Endodermal cell (in vitro differentiated cells): ENCODE measurements around the gene CFAP46. TPM values are rescaled to one million over a fixed set of nuclear protein-coding genes. Genes with fewer than 3 reads are reported as not detected.

Source experiments
- DNase-seq: peaks from one replicate; pipeline ENCODE4 v3.0.0-alpha.2; 2017
- H3K27ac ChIP-seq: 2 replicates; pipeline ENCODE4 v1.5.1; 2013; ENCODE audit warnings: mild to moderate bottlenecking, low read depth, low read length, moderate library complexity
- H3K27me3 ChIP-seq: 2 replicates; pipeline ENCODE4 v1.6.1; 2013; ENCODE audit warnings: mild to moderate bottlenecking, low read length, moderate library complexity; ENCODE audit not compliant: insufficient read depth, control insufficient read depth, poor library complexity, severe bottlenecking
- H3K36me3 ChIP-seq: 2 replicates; pipeline ENCODE4 v1.7.0; 2013; ENCODE audit warnings: mild to moderate bottlenecking, low read length, moderate library complexity; ENCODE audit not compliant: control insufficient read depth, insufficient read depth
- H3K4me1 ChIP-seq: one replicate; pipeline ENCODE4 v1.7.0; 2013; ENCODE audit warnings: low read length; ENCODE audit not compliant: control insufficient read depth, insufficient read depth
- H3K4me3 ChIP-seq: 2 replicates; pipeline ENCODE4 v1.5.1; 2013; ENCODE audit warnings: mild to moderate bottlenecking, low read length, moderate library complexity
- H3K9ac ChIP-seq: 2 replicates; pipeline ENCODE4 v1.6.1; 2013; ENCODE audit warnings: mild to moderate bottlenecking, low read length, moderate library complexity; ENCODE audit not compliant: poor library complexity, severe bottlenecking; ENCODE audit errors: extremely low read depth
- H3K9me3 ChIP-seq: 2 replicates; pipeline ENCODE4 v1.6.1; 2013; ENCODE audit warnings: mild to moderate bottlenecking, low read length, moderate library complexity; ENCODE audit not compliant: control insufficient read depth
- H3K27ac Mint-ChIP-seq: 2 replicates; pipeline ENCODE4 v1.8.0; 2020; ENCODE audit warnings: mixed read lengths
- H3K27me3 Mint-ChIP-seq: 2 replicates; pipeline ENCODE4 v1.8.0; 2021; ENCODE audit warnings: mild to moderate bottlenecking, mixed read lengths; ENCODE audit not compliant: insufficient read depth
- H3K36me3 Mint-ChIP-seq: 2 replicates; pipeline ENCODE4 v1.8.0; 2020; ENCODE audit warnings: low read depth, mixed read lengths
- H3K4me1 Mint-ChIP-seq: 2 replicates; pipeline ENCODE4 v1.8.0; 2020; ENCODE audit warnings: mixed read lengths
- H3K4me3 Mint-ChIP-seq: 2 replicates; pipeline ENCODE4 v1.8.0; 2020; ENCODE audit warnings: mild to moderate bottlenecking, moderate library complexity, mixed read lengths
- H3K9me3 Mint-ChIP-seq: 2 replicates; pipeline ENCODE4 v1.8.0; 2020; ENCODE audit warnings: mild to moderate bottlenecking, mixed read lengths
- CTCF ChIP-seq: fragments of 200-600 bp; sonication (generic); conservative IDR thresholded peaks from 2 replicates; pipeline ENCODE4 v1.5.0; 2021; ENCODE audit warnings: antibody characterized with exemption, mild to moderate bottlenecking
- WGBS, 2 experiments: methylation state at CpG; one replicate each; pipeline versions ENCODE4 v1.1.5 to v1.1.7; 2013; ENCODE audit warnings: missing lambda C conversion rate in 2 of 2, mixed read lengths in 1 of 2; ENCODE audit not compliant: insufficient coverage in 1 of 2, insufficient read length in 1 of 2; 5-methylcytosine and 5-hydroxymethylcytosine counted together
- total RNA-seq, 2 donors: library from RNA; stranded (reverse); fragmentation: NEBNext Ultra II Directional in 1 of 2; extraction: Animal tissue kit (Norgen Biotek cat#: 25700) in 1 of 2; gene quantifications; 2 replicates in 1 of 2; 3 replicates in 1 of 2; pipeline ENCODE4 v1.2.1, GENCODE V29; 2021

CFAP46 gene
- total RNA-seq, 2 donors from 2014 or later: 9.9 to 10.5 TPM

DNA sequence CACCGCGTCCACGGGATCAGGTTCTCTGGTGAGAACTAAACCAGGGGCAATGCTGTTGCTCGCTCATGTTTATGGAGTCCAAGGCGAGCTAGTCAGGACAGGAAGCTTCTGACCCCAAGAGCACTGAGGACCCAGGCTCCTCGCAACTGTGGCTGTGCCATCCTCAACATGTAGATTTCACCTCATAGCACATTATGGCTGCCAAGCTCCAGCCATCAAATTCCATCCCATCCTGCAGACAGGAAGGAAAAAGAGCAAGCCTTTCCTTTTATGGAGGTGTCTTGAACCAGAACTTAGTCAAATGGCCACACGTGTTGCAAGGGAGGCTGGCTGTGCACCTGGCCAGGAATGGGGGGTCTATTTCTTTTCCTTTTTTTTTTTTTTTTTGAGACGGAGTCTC is 140.3 kb downstream of the CFAP46 start:
- H3K4me3 Mint-ChIP-seq: no peak overlapping the region
- Histone ChIP-seq H3K27ac (no peak overlapping the region), H3K9me3 (no peaks in the 10 kb centered on the region), H3K4me3 (no peak overlapping the region), H3K27me3 (no peaks in the 10 kb centered on the region), H3K4me1 (no peaks in the 10 kb centered on the region), H3K36me3 (no peaks in the 10 kb centered on the region), H3K9ac (no peak overlapping the region)
- 92 to 100% methylated on average over 7 of the region's 8 CpGs for WGBS, 2 experiments
- no peaks in the 10 kb centered on the region for H3K36me3 Mint-ChIP-seq
- peaks cover 13% of the 10 kb centered on the region for H3K9me3 Mint-ChIP-seq
- TF ChIP-seq CTCF: no peak
- no peaks in the 10 kb centered on the region for H3K4me1 Mint-ChIP-seq
- no peaks in the 10 kb centered on the region for H3K27me3 Mint-ChIP-seq
- no peak overlapping the region for H3K27ac Mint-ChIP-seq
- DNase-seq: no peak

DNA sequence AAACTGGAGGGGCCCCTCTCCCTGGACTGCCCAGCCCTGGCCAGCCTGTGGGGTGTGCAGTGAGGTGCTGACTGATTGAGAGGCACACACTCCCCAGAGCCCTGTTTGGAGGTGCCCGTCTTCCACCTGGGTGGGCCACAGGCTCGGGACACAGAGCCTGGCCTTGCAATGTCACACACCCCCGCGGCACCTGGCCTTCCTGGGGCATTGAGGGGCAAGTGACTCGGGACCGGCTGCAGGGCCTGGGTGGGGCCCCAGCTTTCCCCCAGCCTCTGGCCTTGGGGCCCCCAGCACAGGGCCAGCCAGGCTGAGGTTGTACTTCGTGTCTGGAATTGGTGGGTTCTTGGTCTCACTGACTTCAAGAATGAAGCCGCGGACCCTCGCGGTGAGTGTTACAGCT is 142.5 kb downstream of the CFAP46 start:
- DNase-seq: no peak
- Mint-ChIP-seq H3K4me1 (no peaks in the 10 kb centered on the region), H3K27ac (no peak overlapping the region), H3K9me3 (peaks cover 13% of the 10 kb centered on the region), H3K36me3 (no peaks in the 10 kb centered on the region), H3K4me3 (no peak overlapping the region), H3K27me3 (no peaks in the 10 kb centered on the region)
- TF ChIP-seq CTCF: no peak
- no peaks in the 10 kb centered on the region for H3K9me3 ChIP-seq
- no peaks in the 10 kb centered on the region for H3K36me3 ChIP-seq
- no peak overlapping the region for H3K4me3 ChIP-seq
- no peaks in the 10 kb centered on the region for H3K4me1 ChIP-seq
- H3K27me3 ChIP-seq: no peaks in the 10 kb centered on the region
- no peak overlapping the region for H3K9ac ChIP-seq
- WGBS, 2 experiments: 93 to 100% methylated on average over 2 to 11 of the region's 11 CpGs
- no peak overlapping the region for H3K27ac ChIP-seq

GRCh38 chr10:132798876-132799275 is 143.5 kb downstream of the CFAP46 start:
- H3K36me3 ChIP-seq: no peaks in the 10 kb centered on the region
- 87 to 98% methylated on average over 5 to 13 of the region's 15 CpGs for WGBS, 2 experiments
- Mint-ChIP-seq H3K4me3 (no peak overlapping the region), H3K27ac (no peak overlapping the region), H3K4me1 (no peaks in the 10 kb centered on the region), H3K27me3 (no peaks in the 10 kb centered on the region), H3K9me3 (peaks cover 13% of the 10 kb centered on the region), H3K36me3 (no peaks in the 10 kb centered on the region)
- no peaks in the 10 kb centered on the region for H3K9me3 ChIP-seq
- no peak overlapping the region for H3K27ac ChIP-seq
- H3K9ac ChIP-seq: no peak overlapping the region
- no peaks in the 10 kb centered on the region for H3K4me1 ChIP-seq
- no peak for TF ChIP-seq CTCF
- DNase-seq: no peak
- H3K4me3 ChIP-seq: no peak overlapping the region
- no peaks in the 10 kb centered on the region for H3K27me3 ChIP-seq
